Neural progenitor cell (in vitro differentiated cells): ENCODE measurements around the gene TMEM244.

Experiments
- CTCF ChIP-seq: fragments of 200-600 bp; sonication (generic); IDR thresholded peaks from 2 replicates; pipeline ENCODE4 v1.5.1; 2017; ENCODE audit warnings: antibody characterized with exemption, mild to moderate bottlenecking
- EZH2 ChIP-seq: fragments of 200-600 bp; sonication (generic); IDR thresholded peaks from 2 replicates; pipeline ENCODE4 v1.6.1; 2017; ENCODE audit warnings: antibody characterized with exemption, mild to moderate bottlenecking, moderate library complexity

GRCh38 chr6:129882510-129883023 is 21.5 kb upstream of the TMEM244 start:
- TF ChIP-seq CTCF: no peak
- no peak for TF ChIP-seq EZH2
